Panc1 (cell line): ENCODE results near the gene HOXA9. TPM values are rescaled to one million over a fixed set of nuclear protein-coding genes. Genes with fewer than 3 reads are reported as not detected.
A peak's percentile ranks its signal among the peaks of the same experiment; 100 is the strongest.

Experiments
- ATAC-seq: fragments of 200-7000 bp; cut with Tn5 transposase; 2 replicates; pipeline ENCODE4 v1.9.1; 2020; ENCODE audit warnings: mild to moderate bottlenecking, moderate library complexity
- Bru-seq: library from RNA; stranded (reverse); fragments of 400-500 nt; gene quantifications from one replicate; lab custom pipeline; 2021; lab: Mats Ljungman, UMichigan
- BruChase-seq, 2 experiments: library from RNA; stranded (reverse); fragments of 400-500 nt; gene quantifications; one replicate each; lab custom pipeline; 2021; lab: Mats Ljungman, UMichigan
- BruUV-seq: library from RNA; stranded (reverse); fragments of 400-500 nt; replicated peaks from 2 replicates; lab custom pipeline; 2021; lab: Mats Ljungman, UMichigan
- CTCF ChIA-PET: fragments of 300-600 bp; sonication (Branson Sonifier 250); formaldehyde crosslinking; loops from one replicate; lab custom pipeline; 2022; ENCODE audit warnings: antibody characterized with exemption; lab: Charles Lee
- POLR2A ChIA-PET: fragments of 300-600 bp; sonication (Branson Sonifier 250); formaldehyde crosslinking; loops from one replicate; lab custom pipeline; 2022; ENCODE audit warnings: antibody characterized with exemption; lab: Charles Lee
- DNase-seq: peaks from one replicate; pipeline ENCODE4 v3.0.0-alpha.2; 2010; ENCODE audit warnings: low read depth, low spot score
- H3K27ac ChIP-seq: 2 replicates; pipeline ENCODE4 v1.5.1; 2011; ENCODE audit warnings: mild to moderate bottlenecking, low read length, inconsistent platforms
- H3K27me3 ChIP-seq: fragments of 200-500 bp; sonication (Bioruptor generic); 2 replicates; pipeline ENCODE4 v1.6.0; 2014; ENCODE audit warnings: low read length, inconsistent platforms; ENCODE audit not compliant: control insufficient read depth, insufficient read depth
- H3K36me3 ChIP-seq: fragments of 200-500 bp; sonication (Bioruptor generic); 2 replicates; pipeline ENCODE4 v1.5.1; 2014; ENCODE audit warnings: inconsistent platforms, mild to moderate bottlenecking, low read length, moderate library complexity; ENCODE audit not compliant: control insufficient read depth, insufficient read depth
- H3K4me1 ChIP-seq: 2 replicates; pipeline ENCODE4 v1.5.1; 2011; ENCODE audit warnings: inconsistent platforms, mild to moderate bottlenecking, low read length, moderate library complexity; ENCODE audit not compliant: control insufficient read depth, insufficient read depth
- H3K4me3 ChIP-seq, 2 experiments: 2 replicates each; pipeline ENCODE4 v1.5.1; 2011 to 2012; ENCODE audit warnings: low read depth in 2 of 2, low read length in 2 of 2, mild to moderate bottlenecking in 2 of 2, inconsistent platforms in 1 of 2, moderate library complexity in 1 of 2
- H3K9me3 ChIP-seq: fragments of 200-500 bp; sonication (Bioruptor generic); 2 replicates; pipeline ENCODE4 v1.5.1; 2014; ENCODE audit warnings: low read depth, mild to moderate bottlenecking, inconsistent platforms, low read length, moderate library complexity; ENCODE audit not compliant: control insufficient read depth, insufficient read depth
- POLR2AphosphoS5 ChIP-seq: IDR thresholded peaks from 2 replicates; pipeline ENCODE4 v1.6.1; 2012; ENCODE audit warnings: mild to moderate bottlenecking, low read depth, low read length, moderate library complexity
- SIN3A ChIP-seq: IDR thresholded peaks from 2 replicates; pipeline ENCODE4 v1.6.1; 2012; ENCODE audit warnings: low read depth, mild to moderate bottlenecking, low read length, moderate library complexity, borderline replicate concordance; ENCODE audit not compliant: insufficient read depth
- TCF7L2 ChIP-seq: IDR thresholded peaks from 2 replicates; pipeline ENCODE4 v1.6.1; 2011; ENCODE audit warnings: mild to moderate bottlenecking, low read depth, low read length, inconsistent platforms
- in situ Hi-C: cut with HindIII; loops from 2 replicates; pipeline ENCODE4 v1.10.0; 2016; ENCODE audit warnings: low sequenced_read_pairs, low pct_unique_long_range_greater_than_20kb
- intact Hi-C: fragments of 100-400 bp; cut with micrococcal nuclease; formaldehyde crosslinking; loops from one replicate; pipeline ENCODE4 v1.10.0; 2022; ENCODE audit not compliant: unreplicated experiment
- long read RNA-seq: library from polyadenylated mRNA; unstranded; transcript quantifications from one replicate; pipeline ENCODE4 v2.0.0, GENCODE V29; 2021; ENCODE audit not compliant: unreplicated experiment
- polyA plus RNA-seq: library from polyadenylated mRNA; unstranded; fragments of >200 nt; gene quantifications from one replicate; pipeline ENCODE4 v1.2.1, GENCODE V29; 2012; ENCODE audit warnings: missing spikeins; ENCODE audit not compliant: insufficient read length
- total RNA-seq: library from RNA; stranded (reverse); gene quantifications from one replicate; pipeline ENCODE4 v1.2.1, GENCODE V29; 2021; ENCODE audit not compliant: unreplicated experiment
- TF ChIP-seq, protein P1 (sequence below), 2 experiments: IDR thresholded peaks; 2 replicates each; pipeline ENCODE4 v1.6.1; 2011 to 2012; ENCODE audit warnings: low read depth in 2 of 2, control low read depth in 1 of 2, low read length in 1 of 2, mild to moderate bottlenecking in 1 of 2, moderate library complexity in 1 of 2; ENCODE audit not compliant: insufficient read depth in 1 of 2
- TF ChIP-seq, protein P2 (sequence below): fragments of 450-650 bp; IDR thresholded peaks from 2 replicates; pipeline ENCODE4 v1.5.1; 2017; ENCODE audit warnings: mild to moderate bottlenecking

Gene HOXA9
- total RNA-seq, result not detected
- 0.23 TPM for polyA plus RNA-seq
- Bru-seq, nascent RNA, result percentile 27 among the genes with signal in this experiment
- percentile 29 among the genes with signal in this experiment for BruChase-seq, experiment 1, labeled RNA remaining after a 2-hour chase
- BruChase-seq, experiment 2, labeled RNA remaining after a 6-hour chase, result percentile 21 among the genes with signal in this experiment
- long read RNA-seq, result 0 reads

DNA sequence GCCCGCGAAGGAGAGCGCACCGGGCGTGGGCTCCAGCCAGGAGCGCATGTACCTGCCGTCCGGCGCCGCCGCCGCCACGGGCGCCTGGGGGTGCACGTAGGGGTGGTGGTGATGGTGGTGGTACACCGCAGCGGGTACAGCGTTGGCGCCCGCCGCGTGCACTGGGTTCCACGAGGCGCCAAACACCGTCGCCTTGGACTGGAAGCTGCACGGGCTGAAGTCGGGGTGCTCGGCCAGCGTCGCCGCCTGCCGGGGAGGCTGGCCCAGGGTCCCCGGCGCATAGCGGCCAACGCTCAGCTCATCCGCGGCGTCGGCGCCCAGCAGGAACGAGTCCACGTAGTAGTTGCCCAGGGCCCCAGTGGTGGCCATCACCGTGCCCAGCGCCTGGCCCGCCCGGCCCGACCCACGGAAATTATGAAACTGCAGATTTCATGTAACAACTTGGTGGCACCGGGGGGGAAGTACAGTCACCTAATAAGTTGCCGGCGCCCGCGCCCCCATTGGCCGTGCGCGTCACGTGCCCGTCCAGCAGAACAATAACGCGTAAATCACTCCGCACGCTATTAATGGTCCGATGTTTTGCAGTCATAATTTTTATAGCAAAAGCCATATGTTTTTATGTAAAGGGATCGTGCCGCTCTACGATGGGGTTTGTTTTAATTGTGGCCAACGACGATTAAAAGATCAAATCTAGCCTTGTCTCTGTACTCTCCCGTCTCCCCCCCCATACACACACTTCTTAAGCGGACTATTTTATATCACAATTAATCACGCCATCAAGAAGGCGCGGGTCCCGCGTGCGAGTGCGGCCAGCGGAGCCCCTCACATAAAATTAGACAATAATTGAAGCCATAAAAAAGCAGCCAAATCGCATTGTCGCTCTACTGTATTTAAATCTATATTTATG, at the start of gene HOXA9:
HOXA9 (minus strand) TSS at position 449 of the 907 bp plus-strand sequence; CDS start at position 369, 80 bp downstream.
- Histone ChIP-seq H3K4me3 (peak within 1 kb of the TSS; percentile 37 to 41), H3K27ac (no peak within 1 kb of the TSS), H3K9me3 (no peaks in the 10 kb centered on the region), H3K27me3 (no peaks in the 10 kb centered on the region), H3K4me1 (peaks cover 3% of the 10 kb centered on the region; the same call in 1 of the 2 replicates), H3K36me3 (no peaks in the 10 kb centered on the region; the same call in 1 of the 2 replicates)
- ChIA-PET POLR2A (no interaction called here), CTCF (no interaction called here)
- BruUV-seq, result no TSS peak
- intact Hi-C loops, result no loop called here
- ATAC-seq (no peak), DNase-seq (no peak)
- TF ChIP-seq TCF7L2, result no peak
- no peak for TF ChIP-seq POLR2AphosphoS5
- TF ChIP-seq SIN3A, result no peak
- TF ChIP-seq, protein P1, sequence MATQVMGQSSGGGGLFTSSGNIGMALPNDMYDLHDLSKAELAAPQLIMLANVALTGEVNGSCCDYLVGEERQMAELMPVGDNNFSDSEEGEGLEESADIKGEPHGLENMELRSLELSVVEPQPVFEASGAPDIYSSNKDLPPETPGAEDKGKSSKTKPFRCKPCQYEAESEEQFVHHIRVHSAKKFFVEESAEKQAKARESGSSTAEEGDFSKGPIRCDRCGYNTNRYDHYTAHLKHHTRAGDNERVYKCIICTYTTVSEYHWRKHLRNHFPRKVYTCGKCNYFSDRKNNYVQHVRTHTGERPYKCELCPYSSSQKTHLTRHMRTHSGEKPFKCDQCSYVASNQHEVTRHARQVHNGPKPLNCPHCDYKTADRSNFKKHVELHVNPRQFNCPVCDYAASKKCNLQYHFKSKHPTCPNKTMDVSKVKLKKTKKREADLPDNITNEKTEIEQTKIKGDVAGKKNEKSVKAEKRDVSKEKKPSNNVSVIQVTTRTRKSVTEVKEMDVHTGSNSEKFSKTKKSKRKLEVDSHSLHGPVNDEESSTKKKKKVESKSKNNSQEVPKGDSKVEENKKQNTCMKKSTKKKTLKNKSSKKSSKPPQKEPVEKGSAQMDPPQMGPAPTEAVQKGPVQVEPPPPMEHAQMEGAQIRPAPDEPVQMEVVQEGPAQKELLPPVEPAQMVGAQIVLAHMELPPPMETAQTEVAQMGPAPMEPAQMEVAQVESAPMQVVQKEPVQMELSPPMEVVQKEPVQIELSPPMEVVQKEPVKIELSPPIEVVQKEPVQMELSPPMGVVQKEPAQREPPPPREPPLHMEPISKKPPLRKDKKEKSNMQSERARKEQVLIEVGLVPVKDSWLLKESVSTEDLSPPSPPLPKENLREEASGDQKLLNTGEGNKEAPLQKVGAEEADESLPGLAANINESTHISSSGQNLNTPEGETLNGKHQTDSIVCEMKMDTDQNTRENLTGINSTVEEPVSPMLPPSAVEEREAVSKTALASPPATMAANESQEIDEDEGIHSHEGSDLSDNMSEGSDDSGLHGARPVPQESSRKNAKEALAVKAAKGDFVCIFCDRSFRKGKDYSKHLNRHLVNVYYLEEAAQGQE (IDR thresholded peaks at IDR 0.05; ENCODE audit: insufficient read depth in 1 of 2, low read depth in 2 of 2, low read length in 1 of 2), result no peak
- TF ChIP-seq, protein P2, sequence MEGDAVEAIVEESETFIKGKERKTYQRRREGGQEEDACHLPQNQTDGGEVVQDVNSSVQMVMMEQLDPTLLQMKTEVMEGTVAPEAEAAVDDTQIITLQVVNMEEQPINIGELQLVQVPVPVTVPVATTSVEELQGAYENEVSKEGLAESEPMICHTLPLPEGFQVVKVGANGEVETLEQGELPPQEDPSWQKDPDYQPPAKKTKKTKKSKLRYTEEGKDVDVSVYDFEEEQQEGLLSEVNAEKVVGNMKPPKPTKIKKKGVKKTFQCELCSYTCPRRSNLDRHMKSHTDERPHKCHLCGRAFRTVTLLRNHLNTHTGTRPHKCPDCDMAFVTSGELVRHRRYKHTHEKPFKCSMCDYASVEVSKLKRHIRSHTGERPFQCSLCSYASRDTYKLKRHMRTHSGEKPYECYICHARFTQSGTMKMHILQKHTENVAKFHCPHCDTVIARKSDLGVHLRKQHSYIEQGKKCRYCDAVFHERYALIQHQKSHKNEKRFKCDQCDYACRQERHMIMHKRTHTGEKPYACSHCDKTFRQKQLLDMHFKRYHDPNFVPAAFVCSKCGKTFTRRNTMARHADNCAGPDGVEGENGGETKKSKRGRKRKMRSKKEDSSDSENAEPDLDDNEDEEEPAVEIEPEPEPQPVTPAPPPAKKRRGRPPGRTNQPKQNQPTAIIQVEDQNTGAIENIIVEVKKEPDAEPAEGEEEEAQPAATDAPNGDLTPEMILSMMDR, result no peak
- in situ Hi-C loops, result no loop called here

DNA sequence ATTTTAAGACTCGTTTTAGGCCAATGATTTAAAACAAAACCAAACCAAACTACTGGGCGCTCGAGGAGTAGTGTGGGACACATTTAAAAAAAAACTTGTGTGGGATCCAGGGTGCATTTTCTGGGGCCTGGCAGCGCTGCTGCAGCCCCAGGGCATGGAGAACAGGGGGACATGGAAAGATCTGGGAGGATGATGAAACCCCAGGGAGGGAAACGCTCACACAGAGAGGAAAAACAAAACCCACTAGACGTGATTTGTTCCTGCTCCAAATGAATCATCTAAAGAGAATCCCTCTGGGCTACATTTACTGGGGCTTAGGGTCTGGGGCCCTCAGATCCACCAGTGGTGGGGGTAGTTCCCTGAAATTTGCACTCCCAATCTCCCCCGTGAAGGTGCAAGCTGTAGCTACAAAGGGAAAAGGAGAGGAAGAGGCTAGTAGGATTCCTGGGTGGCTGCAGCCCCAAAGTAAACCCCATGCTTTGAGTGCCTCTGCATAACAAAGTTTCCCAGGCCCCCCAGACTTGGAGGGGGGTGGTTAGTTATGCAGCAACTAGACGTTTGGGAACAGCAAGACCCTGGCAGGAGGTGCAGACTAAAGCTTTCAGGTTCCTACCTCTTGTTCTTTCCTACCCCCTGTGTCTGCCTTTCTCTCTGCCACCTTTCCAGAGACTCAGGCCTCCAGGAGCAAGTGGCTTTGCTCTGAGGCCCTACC, 49.1 kb upstream of the HOXA9 start:
- Histone ChIP-seq H3K36me3 (no peaks in the 10 kb centered on the region), H3K27ac (no peak overlapping the region), H3K4me3 (no peak overlapping the region), H3K4me1 (peaks cover 6% of the 10 kb centered on the region), H3K27me3 (no peaks in the 10 kb centered on the region), H3K9me3 (no peaks in the 10 kb centered on the region)
- BruUV-seq, result no TSS peak
- DNase-seq, result no peak
- in situ Hi-C loops, result no loop called here
- no peak for ATAC-seq
- ChIA-PET CTCF (no interaction called here), POLR2A (no interaction called here)
- intact Hi-C loops, result no loop called here
- TF ChIP-seq, protein P1 (IDR thresholded peaks at IDR 0.05; ENCODE audit: insufficient read depth in 1 of 2, low read depth in 2 of 2, low read length in 1 of 2), result no peak
- TF ChIP-seq TCF7L2 (no peak), POLR2AphosphoS5 (no peak), SIN3A (no peak)
- TF ChIP-seq, protein P2, result no peak
